Stimulated activated naive CD8-positive, alpha-beta T cell treated with anti-CD3 and anti-CD28 coated beads, Interleukin-15, amount 100 ng/mL, for 72 hours (primary cell): ENCODE results near the gene C8B.

Experiments
- ATAC-seq: fragments of 150-1000 bp; cut with Tn5 transposase; 2 replicates; pipeline ENCODE4 v1.10.0; 2021; ENCODE audit warnings: mild to moderate bottlenecking, moderate library complexity
- DNase-seq, 2 donors: peaks; one replicate each; pipeline ENCODE4 v3.0.0; 2021 to 2022
- H3K27ac Mint-ChIP-seq, 2 donors: one replicate each; pipeline ENCODE4 v1.8.0; 2022; ENCODE audit warnings: mild to moderate bottlenecking in 2 of 2, mixed read lengths in 2 of 2, moderate library complexity in 2 of 2
- H3K27me3 Mint-ChIP-seq: one replicate; pipeline ENCODE4 v1.8.0; 2022; ENCODE audit warnings: mixed read lengths
- H3K4me1 Mint-ChIP-seq: one replicate; pipeline ENCODE4 v1.8.0; 2022; ENCODE audit warnings: mild to moderate bottlenecking, mixed read lengths
- H3K4me3 Mint-ChIP-seq, 2 donors: one replicate each; pipeline ENCODE4 v1.8.0; 2022; ENCODE audit warnings: mild to moderate bottlenecking in 2 of 2, mixed read lengths in 2 of 2, moderate library complexity in 1 of 2
- H3K9me3 Mint-ChIP-seq, 2 donors: one replicate each; pipeline ENCODE4 v1.8.0; 2022; ENCODE audit warnings: mixed read lengths in 2 of 2

C8B gene

GRCh38 chr1:56958526-56958925 is 7.3 kb downstream of the C8B start:
- DNase-seq, result no peak
- H3K4me1 Mint-ChIP-seq, result no peaks in the 10 kb centered on the region
- peaks cover 0 to 6% of the 10 kb centered on the region in 2 donors for H3K9me3 Mint-ChIP-seq
- peaks cover 16% of the 10 kb centered on the region for H3K27me3 Mint-ChIP-seq
- no peak for ATAC-seq
- H3K27ac Mint-ChIP-seq, result no peak overlapping the region
- no peak overlapping the region for H3K4me3 Mint-ChIP-seq

- H3K27ac Mint-ChIP-seq, result no peak overlapping the region
- H3K4me3 Mint-ChIP-seq, result no peak overlapping the region
- peaks cover 16% of the 10 kb centered on the region for H3K27me3 Mint-ChIP-seq
- H3K9me3 Mint-ChIP-seq, result peaks cover 0 to 6% of the 10 kb centered on the region in 2 donors
- ATAC-seq (no peak), DNase-seq (no peak)
- H3K4me1 Mint-ChIP-seq, result no peaks in the 10 kb centered on the region
Measured at GRCh38 chr1:56957931-56958330, 7.9 kb downstream of the C8B start.

DNA sequence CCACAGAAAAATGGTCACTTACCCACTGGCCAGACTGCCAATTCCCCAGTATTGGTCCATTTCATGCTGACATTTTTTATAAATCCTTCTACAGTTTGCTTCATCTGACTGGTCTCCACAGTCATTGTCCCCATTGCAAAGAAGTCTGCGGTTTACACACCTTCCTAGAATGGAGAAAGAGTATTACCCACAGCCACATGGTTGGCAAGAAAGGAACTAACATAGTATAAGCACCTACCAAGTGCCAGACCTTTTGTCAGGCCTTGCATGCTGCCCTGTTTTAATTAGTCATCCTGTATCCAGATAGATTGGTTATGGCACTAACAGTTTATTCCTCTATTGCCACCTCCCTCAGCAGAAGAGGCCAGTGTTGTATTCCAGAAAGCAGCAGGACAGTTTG is 11.2 kb downstream of the C8B start:
- Mint-ChIP-seq H3K4me3 (no peak overlapping the region), H3K9me3 (peaks cover 0 to 6% of the 10 kb centered on the region in 2 donors), H3K27me3 (peaks cover 16% of the 10 kb centered on the region), H3K4me1 (no peaks in the 10 kb centered on the region), H3K27ac (no peak overlapping the region)
- ATAC-seq (no peak), DNase-seq (no peak)

- Mint-ChIP-seq H3K27me3 (peaks cover 16% of the 10 kb centered on the region), H3K27ac (no peak overlapping the region), H3K9me3 (no peaks in the 10 kb centered on the region), H3K4me3 (no peak overlapping the region), H3K4me1 (no peaks in the 10 kb centered on the region)
- DNase-seq, result no peak
- no peak for ATAC-seq
Measured at GRCh38 chr1:56953386-56953785, 12.4 kb downstream of the C8B start.

- no peak overlapping the region for H3K27ac Mint-ChIP-seq
- no peak overlapping the region for H3K4me3 Mint-ChIP-seq
- DNase-seq (no peak), ATAC-seq (no peak)
- H3K9me3 Mint-ChIP-seq, result no peaks in the 10 kb centered on the region
- H3K27me3 Mint-ChIP-seq, result peaks cover 9% of the 10 kb centered on the region
- H3K4me1 Mint-ChIP-seq, result no peaks in the 10 kb centered on the region
Measured at GRCh38 chr1:56952501-56952900, 13.3 kb downstream of the C8B start.

- DNase-seq, result no peak
- Mint-ChIP-seq H3K27ac (no peak overlapping the region), H3K27me3 (no peaks in the 10 kb centered on the region), H3K4me3 (no peak overlapping the region), H3K4me1 (no peaks in the 10 kb centered on the region), H3K9me3 (no peaks in the 10 kb centered on the region)
- no peak for ATAC-seq
Measured at GRCh38 chr1:56948403-56949023, 17.3 kb downstream of the C8B start.

- ATAC-seq, result no peak
- H3K27me3 Mint-ChIP-seq, result no peaks in the 10 kb centered on the region
Measured at GRCh38 chr1:56940039-56940438, 25.8 kb downstream of the C8B start.

DNA sequence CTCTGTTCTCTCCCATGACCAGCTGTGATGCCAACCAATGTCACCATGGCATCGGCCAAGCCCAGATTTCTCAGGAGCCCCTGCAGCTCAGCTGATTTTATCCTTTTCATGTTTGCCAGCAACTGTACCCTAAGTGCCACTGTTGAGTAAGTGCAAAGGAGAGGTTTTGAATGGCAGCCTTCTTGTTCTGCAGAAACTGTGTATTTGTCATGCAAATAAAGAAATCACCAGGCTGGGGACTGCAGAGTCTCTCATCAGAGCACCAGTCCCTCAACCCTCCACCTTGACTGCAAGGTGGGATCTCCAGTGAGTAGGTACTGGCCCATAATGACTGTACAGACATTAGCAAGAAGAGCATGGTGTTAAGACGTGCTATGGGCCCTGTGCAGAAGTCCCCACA is 26.6 kb downstream of the C8B start:
- ATAC-seq (no peak), DNase-seq (no peak)
- Mint-ChIP-seq H3K4me1 (no peaks in the 10 kb centered on the region), H3K27me3 (peaks cover 1% of the 10 kb centered on the region), H3K4me3 (no peak overlapping the region), H3K9me3 (no peaks in the 10 kb centered on the region), H3K27ac (no peak overlapping the region)

More at GRCh38 chr1:56940039-56940438, 25.8 kb downstream of the C8B start:
- DNase-seq, result no peak
- H3K27ac Mint-ChIP-seq, result no peak overlapping the region
- H3K4me3 Mint-ChIP-seq, result no peak overlapping the region
- no peaks in the 10 kb centered on the region for H3K9me3 Mint-ChIP-seq
- H3K4me1 Mint-ChIP-seq, result no peaks in the 10 kb centered on the region

- no peak for DNase-seq
- H3K4me3 Mint-ChIP-seq, result no peak overlapping the region
- no peaks in the 10 kb centered on the region for H3K4me1 Mint-ChIP-seq
- ATAC-seq, result no peak
- peaks cover 7% of the 10 kb centered on the region for H3K27me3 Mint-ChIP-seq
- H3K27ac Mint-ChIP-seq, result no peak overlapping the region
- H3K9me3 Mint-ChIP-seq, result no peaks in the 10 kb centered on the region
Measured at GRCh38 chr1:56938646-56939045, 27.2 kb downstream of the C8B start.

- peaks cover 18% of the 10 kb centered on the region for H3K27me3 Mint-ChIP-seq
- no peak overlapping the region for H3K4me3 Mint-ChIP-seq
- ATAC-seq, result no peak
- no peaks in the 10 kb centered on the region for H3K4me1 Mint-ChIP-seq
- H3K27ac Mint-ChIP-seq, result no peak overlapping the region
- peaks cover 0 to 4% of the 10 kb centered on the region in 2 donors for H3K9me3 Mint-ChIP-seq
- no peak for DNase-seq
Measured at GRCh38 chr1:56934430-56935060, 31.3 kb downstream of the C8B start.

- Mint-ChIP-seq H3K27ac (no peak overlapping the region), H3K9me3 (peaks cover 0 to 7% of the 10 kb centered on the region in 2 donors), H3K4me3 (no peak overlapping the region), H3K27me3 (peaks cover 18% of the 10 kb centered on the region), H3K4me1 (no peaks in the 10 kb centered on the region)
- DNase-seq (no peak), ATAC-seq (no peak)
Measured at GRCh38 chr1:56933606-56934005, 32.2 kb downstream of the C8B start.

GRCh38 chr1:56933161-56933560 is 32.7 kb downstream of the C8B start:
- Mint-ChIP-seq H3K27ac (no peak overlapping the region), H3K4me1 (no peaks in the 10 kb centered on the region), H3K9me3 (peaks cover 0 to 7% of the 10 kb centered on the region in 2 donors), H3K4me3 (no peak overlapping the region), H3K27me3 (peaks cover 18% of the 10 kb centered on the region)
- ATAC-seq (no peak), DNase-seq (no peak)

DNA sequence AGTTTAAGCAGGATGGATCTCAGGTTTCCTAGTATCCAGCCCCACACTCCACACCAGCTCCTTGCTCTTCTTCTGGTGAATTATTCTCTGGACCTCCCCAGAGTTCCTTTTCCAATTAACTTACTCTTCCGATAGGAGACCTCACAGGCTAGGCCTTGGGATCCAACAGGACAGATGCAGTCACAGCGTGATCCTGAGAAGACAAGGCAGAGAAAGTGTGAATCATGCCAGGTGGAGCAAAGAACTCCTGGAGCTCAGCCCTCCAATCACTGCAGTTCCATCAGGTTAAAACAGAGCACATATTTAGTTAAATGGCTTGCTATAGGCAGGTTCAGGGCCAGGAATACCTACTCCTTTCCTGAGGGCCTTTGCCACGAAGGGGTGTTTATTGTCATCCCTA is 34.1 kb downstream of the C8B start:
- no peaks in the 10 kb centered on the region for H3K4me1 Mint-ChIP-seq
- no peak overlapping the region for H3K27ac Mint-ChIP-seq
- H3K27me3 Mint-ChIP-seq, result peaks cover 18% of the 10 kb centered on the region
- ATAC-seq (no peak), DNase-seq (no peak)
- H3K4me3 Mint-ChIP-seq, result no peak overlapping the region
- H3K9me3 Mint-ChIP-seq, result peaks cover 0 to 7% of the 10 kb centered on the region in 2 donors

GRCh38 chr1:56931211-56931610 is 34.6 kb downstream of the C8B start:
- H3K4me3 Mint-ChIP-seq, result no peak overlapping the region
- no peaks in the 10 kb centered on the region for H3K4me1 Mint-ChIP-seq
- peaks cover 0 to 7% of the 10 kb centered on the region in 2 donors for H3K9me3 Mint-ChIP-seq
- no peak overlapping the region for H3K27ac Mint-ChIP-seq
- peaks cover 18% of the 10 kb centered on the region for H3K27me3 Mint-ChIP-seq
- DNase-seq, result no peak
- ATAC-seq, result no peak

- peaks cover 18% of the 10 kb centered on the region for H3K27me3 Mint-ChIP-seq
- H3K9me3 Mint-ChIP-seq, result peaks cover 0 to 7% of the 10 kb centered on the region in 2 donors
- no peaks in the 10 kb centered on the region for H3K4me1 Mint-ChIP-seq
Measured at GRCh38 chr1:56929492-56929891, 36.3 kb downstream of the C8B start.

GRCh38 chr1:56927986-56928385 is 37.8 kb downstream of the C8B start:
- Mint-ChIP-seq H3K9me3 (peaks cover 0 to 7% of the 10 kb centered on the region in 2 donors), H3K27me3 (peaks cover 25% of the 10 kb centered on the region), H3K4me3 (no peak overlapping the region), H3K27ac (no peak overlapping the region), H3K4me1 (no peaks in the 10 kb centered on the region)
- ATAC-seq (no peak), DNase-seq (no peak)

More at GRCh38 chr1:56929492-56929891, 36.3 kb downstream of the C8B start:
- DNase-seq, result no peak
- H3K27ac Mint-ChIP-seq, result no peak overlapping the region
- no peak overlapping the region for H3K4me3 Mint-ChIP-seq
- no peak for ATAC-seq

DNA sequence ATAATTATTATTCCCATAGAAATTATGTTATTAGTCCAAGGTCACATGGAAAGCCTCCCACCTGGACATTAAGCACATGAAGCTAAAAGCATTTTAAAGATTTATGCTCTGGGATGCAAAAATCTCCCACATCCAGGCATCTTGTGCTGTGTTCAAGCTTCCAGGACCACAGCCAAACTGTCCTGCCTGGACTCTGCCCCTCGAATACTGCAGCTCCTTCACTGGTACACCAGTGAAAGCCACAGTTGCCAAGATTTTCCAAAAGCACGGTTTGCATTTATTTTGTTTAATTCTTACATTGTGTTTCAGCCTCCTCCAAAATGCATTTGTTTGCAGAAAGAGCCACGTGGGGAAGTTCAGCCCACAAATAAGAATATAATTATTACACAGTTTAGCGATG is 38.6 kb downstream of the C8B start:
- Mint-ChIP-seq H3K9me3 (peaks cover 0 to 7% of the 10 kb centered on the region in 2 donors), H3K4me3 (no peak overlapping the region), H3K4me1 (no peaks in the 10 kb centered on the region), H3K27me3 (peaks cover 26% of the 10 kb centered on the region), H3K27ac (no peak overlapping the region)
- DNase-seq (no peak), ATAC-seq (no peak)
